OCI-LY1 (cell line): ENCODE measurements around the gene PROZ.

Experiments
- CTCF ChIP-seq: fragments of 200-600 bp; sonication (generic), shearing (Covaris generic); IDR thresholded peaks from 2 replicates; pipeline ENCODE4 v1.5.1; 2017; ENCODE audit warnings: mild to moderate bottlenecking, antibody characterized with exemption, low read length, moderate library complexity, mixed read lengths
- EZH2 ChIP-seq: fragments of 200-600 bp; sonication (generic), shearing (Covaris generic); IDR thresholded peaks from 2 replicates; pipeline ENCODE4 v1.8.0; 2017; ENCODE audit warnings: borderline replicate concordance, mixed run types, mild to moderate bottlenecking, antibody characterized with exemption, low read length, moderate library complexity, mixed read lengths

GRCh38 chr13:113117335-113117872, 41.0 kb upstream of the PROZ start:
- TF ChIP-seq CTCF (no peak), EZH2 (no peak)
